ENCODE data around the gene TENM3.
"Not testable (repeated sequence)": the region's sequence is repeated elsewhere in the genome, so short reads cannot be mapped to it uniquely, and the experiment has no call there.

TENM3 gene

GRCh38 chr4:182243204-182243603, at the start of gene TENM3:
TSS of gene TENM3 (plus strand) at chr4:182243402. CDS start at chr4:182324021, 80,619 bp downstream.
- DNase-seq, result not testable (repeated sequence)

GRCh38 chr4:182194091-182194824, 48.9 kb upstream of the TENM3 start:
- DNase-seq, result no peak

GRCh38 chr4:182197611-182198010, 45.6 kb upstream of the TENM3 start:
- no peak for DNase-seq

GRCh38 chr4:182201871-182202270, 41.3 kb upstream of the TENM3 start:
- no peak for DNase-seq

- no peak for DNase-seq
Measured at GRCh38 chr4:182202650-182203049, 40.6 kb upstream of the TENM3 start.

- no peak for DNase-seq
Measured at GRCh38 chr4:182203872-182204411, 39.3 kb upstream of the TENM3 start.

- DNase-seq, result no peak
Measured at GRCh38 chr4:182205306-182205705, 37.9 kb upstream of the TENM3 start.

GRCh38 chr4:182206266-182206665, 36.9 kb upstream of the TENM3 start:
- DNase-seq, result no peak

- DNase-seq, result no peak
Measured at GRCh38 chr4:182206916-182207315, 36.3 kb upstream of the TENM3 start.

- no peak for DNase-seq
Measured at GRCh38 chr4:182207830-182208396, 35.3 kb upstream of the TENM3 start.

- no peak for DNase-seq
Measured at GRCh38 chr4:182208526-182209050, 34.6 kb upstream of the TENM3 start.

GRCh38 chr4:182212211-182212761, 30.9 kb upstream of the TENM3 start:
- DNase-seq, result no peak

GRCh38 chr4:182213004-182213403, 30.2 kb upstream of the TENM3 start:
- no peak for DNase-seq

GRCh38 chr4:182215148-182215547, 28.1 kb upstream of the TENM3 start:
- no peak for DNase-seq

GRCh38 chr4:182216005-182216404, 27.2 kb upstream of the TENM3 start:
- no peak for DNase-seq

- DNase-seq, result no peak
Measured at GRCh38 chr4:182219411-182220056, 23.7 kb upstream of the TENM3 start.

- no peak for DNase-seq
Measured at GRCh38 chr4:182221987-182222386, 21.2 kb upstream of the TENM3 start.

- DNase-seq, result no peak
Measured at GRCh38 chr4:182222766-182223165, 20.4 kb upstream of the TENM3 start.

GRCh38 chr4:182223708-182224107, 19.5 kb upstream of the TENM3 start:
- no peak for DNase-seq

GRCh38 chr4:182224192-182224850, 18.9 kb upstream of the TENM3 start:
- DNase-seq, result no peak

GRCh38 chr4:182225257-182225852, 17.8 kb upstream of the TENM3 start:
- no peak for DNase-seq

- DNase-seq, result no peak
Measured at GRCh38 chr4:182227611-182228010, 15.6 kb upstream of the TENM3 start.

All from activated CD4-positive, CD25-positive, alpha-beta regulatory T cell treated with anti-CD3 and anti-CD28 coated beads, Interleukin-2, amount 50 U/mL, for 72 hours (primary cell).